Loucy (cell line): ENCODE measurements around the gene CCND1.

Source experiments
- H2AFZ ChIP-seq: fragments of 200-600 bp; sonication (generic); 2 replicates; pipeline ENCODE4 v1.6.0; 2016; ENCODE audit warnings: antibody characterized with exemption, mild to moderate bottlenecking, low read length, moderate library complexity
- H3F3A ChIP-seq: fragments of 200-600 bp; 2 replicates; pipeline ENCODE4 v1.6.0; 2016; ENCODE audit warnings: antibody characterized with exemption, low read depth, mild to moderate bottlenecking
- H3K27me3 ChIP-seq: fragments of 200-600 bp; sonication (generic); 2 replicates; pipeline ENCODE4 v1.6.1; 2014; ENCODE audit warnings: low read length, mild to moderate bottlenecking; ENCODE audit not compliant: insufficient read depth, poor library complexity, severe bottlenecking
- H3K36me3 ChIP-seq: fragments of 200-600 bp; sonication (generic); 2 replicates; pipeline ENCODE4 v1.6.1; 2016; ENCODE audit warnings: low read length; ENCODE audit not compliant: insufficient read depth
- H3K4me1 ChIP-seq: fragments of 200-600 bp; sonication (generic); 2 replicates; pipeline ENCODE4 v1.5.1; 2014; ENCODE audit warnings: low read length, mild to moderate bottlenecking; ENCODE audit not compliant: insufficient read depth, poor library complexity, severe bottlenecking
- H3K4me2 ChIP-seq: fragments of 200-600 bp; sonication (generic); 2 replicates; pipeline ENCODE4 v1.6.0; 2014; ENCODE audit warnings: antibody characterized with exemption, low read length, low read depth, mild to moderate bottlenecking; ENCODE audit not compliant: poor library complexity, severe bottlenecking
- H3K4me3 ChIP-seq: fragments of 200-600 bp; sonication (generic); 2 replicates; pipeline ENCODE4 v1.5.1; 2014; ENCODE audit warnings: low read length, mild to moderate bottlenecking, mixed read lengths; ENCODE audit not compliant: poor library complexity, severe bottlenecking
- H3K79me2 ChIP-seq: fragments of 200-600 bp; sonication (generic); 2 replicates; pipeline ENCODE4 v1.6.1; 2014; ENCODE audit warnings: low read length; ENCODE audit not compliant: insufficient read depth
- H3K9ac ChIP-seq: fragments of 200-600 bp; sonication (generic); 2 replicates; pipeline ENCODE4 v1.6.0; 2014; ENCODE audit warnings: mild to moderate bottlenecking, low read depth, low read length, moderate library complexity; ENCODE audit not compliant: poor library complexity, severe bottlenecking
- H3K9me2 ChIP-seq: fragments of 200-600 bp; sonication (generic); replicated peaks from 2 replicates; pipeline ENCODE4 v1.6.1; 2016; ENCODE audit warnings: low read depth, low read length, mixed read lengths
- H3K9me3 ChIP-seq: fragments of 200-600 bp; sonication (generic); 2 replicates; pipeline ENCODE4 v1.6.1; 2014; ENCODE audit warnings: mild to moderate bottlenecking, antibody characterized with exemption, low read length, low read depth; ENCODE audit not compliant: insufficient read depth
- H4K20me1 ChIP-seq: fragments of 200-600 bp; sonication (generic); 2 replicates; pipeline ENCODE4 v1.6.0; 2014; ENCODE audit warnings: antibody characterized with exemption, low read length, mild to moderate bottlenecking; ENCODE audit not compliant: insufficient read depth, poor library complexity, severe bottlenecking
- EZH2phosphoT487 ChIP-seq: fragments of 200-600 bp; IDR thresholded peaks from 2 replicates; pipeline ENCODE4 v1.6.1; 2018; ENCODE audit warnings: antibody characterized with exemption, mild to moderate bottlenecking, moderate library complexity, borderline replicate concordance
- TF ChIP-seq, protein P1 (sequence below): fragments of 200-600 bp; sonication (generic); conservative IDR thresholded peaks from 2 replicates; pipeline ENCODE4 v1.5.1; 2014; ENCODE audit warnings: mild to moderate bottlenecking, antibody characterized with exemption, low read length

The CCND1 gene

DNA sequence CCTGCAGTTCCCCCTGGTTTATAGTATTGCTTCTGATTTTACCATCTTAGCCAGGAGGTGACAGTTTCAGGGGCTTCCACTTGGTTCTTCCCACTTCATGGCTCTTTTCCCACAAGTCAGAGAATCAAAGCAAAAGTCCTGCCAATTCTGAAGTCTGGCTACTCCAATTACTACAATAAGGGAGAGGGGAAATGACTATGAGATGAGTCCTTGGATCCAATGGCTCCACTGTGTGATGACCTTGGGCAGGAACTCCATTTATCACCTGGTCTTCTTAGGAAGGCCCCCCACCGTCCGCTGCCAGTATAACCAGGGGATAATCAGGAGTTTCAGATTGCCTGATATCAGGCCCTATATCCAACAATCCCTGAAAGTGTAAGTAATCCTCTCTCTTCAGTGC is 31.6 kb upstream of the CCND1 start:
- no peak overlapping the region for H3K9ac ChIP-seq
- H3K27me3 ChIP-seq = no peaks in the 10 kb centered on the region
- no peak overlapping the region for H3K4me3 ChIP-seq
- H2AFZ ChIP-seq = no peak overlapping the region
- H3K4me1 ChIP-seq = no peaks in the 10 kb centered on the region
- H3K36me3 ChIP-seq = no peaks in the 10 kb centered on the region
- H4K20me1 ChIP-seq = no peaks in the 10 kb centered on the region
- H3K9me3 ChIP-seq = no peaks in the 10 kb centered on the region
- no peaks in the 10 kb centered on the region for H3K9me2 ChIP-seq
- H3F3A ChIP-seq = no peaks in the 10 kb centered on the region
- no peak overlapping the region for H3K4me2 ChIP-seq
- TF ChIP-seq, protein P1, sequence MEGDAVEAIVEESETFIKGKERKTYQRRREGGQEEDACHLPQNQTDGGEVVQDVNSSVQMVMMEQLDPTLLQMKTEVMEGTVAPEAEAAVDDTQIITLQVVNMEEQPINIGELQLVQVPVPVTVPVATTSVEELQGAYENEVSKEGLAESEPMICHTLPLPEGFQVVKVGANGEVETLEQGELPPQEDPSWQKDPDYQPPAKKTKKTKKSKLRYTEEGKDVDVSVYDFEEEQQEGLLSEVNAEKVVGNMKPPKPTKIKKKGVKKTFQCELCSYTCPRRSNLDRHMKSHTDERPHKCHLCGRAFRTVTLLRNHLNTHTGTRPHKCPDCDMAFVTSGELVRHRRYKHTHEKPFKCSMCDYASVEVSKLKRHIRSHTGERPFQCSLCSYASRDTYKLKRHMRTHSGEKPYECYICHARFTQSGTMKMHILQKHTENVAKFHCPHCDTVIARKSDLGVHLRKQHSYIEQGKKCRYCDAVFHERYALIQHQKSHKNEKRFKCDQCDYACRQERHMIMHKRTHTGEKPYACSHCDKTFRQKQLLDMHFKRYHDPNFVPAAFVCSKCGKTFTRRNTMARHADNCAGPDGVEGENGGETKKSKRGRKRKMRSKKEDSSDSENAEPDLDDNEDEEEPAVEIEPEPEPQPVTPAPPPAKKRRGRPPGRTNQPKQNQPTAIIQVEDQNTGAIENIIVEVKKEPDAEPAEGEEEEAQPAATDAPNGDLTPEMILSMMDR = no peak
- no peak for TF ChIP-seq EZH2phosphoT487
- no peaks in the 10 kb centered on the region for H3K79me2 ChIP-seq

- no peak for TF ChIP-seq EZH2phosphoT487
- TF ChIP-seq, protein P1 = no peak
- no peak overlapping the region for H3K9ac ChIP-seq
- no peak overlapping the region for H3K4me2 ChIP-seq
- H3K9me2 ChIP-seq = no peaks in the 10 kb centered on the region
- no peaks in the 10 kb centered on the region for H4K20me1 ChIP-seq
- H2AFZ ChIP-seq = no peak overlapping the region
- H3K4me3 ChIP-seq = no peak overlapping the region
- H3K36me3 ChIP-seq = no peaks in the 10 kb centered on the region
- H3K79me2 ChIP-seq = no peaks in the 10 kb centered on the region
- H3F3A ChIP-seq = no peaks in the 10 kb centered on the region
- no peaks in the 10 kb centered on the region for H3K9me3 ChIP-seq
- H3K27me3 ChIP-seq = no peaks in the 10 kb centered on the region
- H3K4me1 ChIP-seq = no peaks in the 10 kb centered on the region
Observed at GRCh38 chr11:69611548-69612526, 29.1 kb upstream of the CCND1 start.

- H3K4me1 ChIP-seq = no peaks in the 10 kb centered on the region
- no peak overlapping the region for H3K4me3 ChIP-seq
- no peak overlapping the region for H3K4me2 ChIP-seq
- no peaks in the 10 kb centered on the region for H3K27me3 ChIP-seq
- H4K20me1 ChIP-seq = no peaks in the 10 kb centered on the region
- H3K9me2 ChIP-seq = no peaks in the 10 kb centered on the region
- H3K36me3 ChIP-seq = no peaks in the 10 kb centered on the region
- no peaks in the 10 kb centered on the region for H3K9me3 ChIP-seq
- TF ChIP-seq EZH2phosphoT487 = no peak
- no peak overlapping the region for H2AFZ ChIP-seq
- H3K79me2 ChIP-seq = no peaks in the 10 kb centered on the region
- H3F3A ChIP-seq = no peaks in the 10 kb centered on the region
- H3K9ac ChIP-seq = no peak overlapping the region
Observed at GRCh38 chr11:69613594-69613993, 27.4 kb upstream of the CCND1 start.

DNA sequence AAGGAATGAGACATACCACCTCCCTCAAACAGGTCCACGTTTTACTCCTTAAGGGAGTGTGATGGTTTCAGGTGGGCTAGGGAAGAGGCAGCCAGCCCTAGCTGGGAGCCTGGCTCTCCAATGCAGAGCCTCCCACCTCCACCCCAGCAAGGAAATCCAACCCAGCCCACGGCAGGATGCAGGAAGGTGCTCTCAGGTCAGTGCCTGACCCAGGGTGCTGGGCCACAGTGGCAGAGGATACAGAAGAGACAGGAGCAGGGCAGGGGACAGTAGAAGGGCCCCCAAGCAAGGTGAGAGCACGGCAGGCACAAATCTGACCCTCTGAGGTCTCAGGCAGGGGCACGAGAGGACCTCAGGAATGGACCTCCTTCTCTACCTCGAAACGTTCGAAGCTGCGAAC is 26.9 kb upstream of the CCND1 start:
- Histone ChIP-seq H3K36me3 (no peaks in the 10 kb centered on the region), H2AFZ (no peak overlapping the region), H3K9ac (no peak overlapping the region), H3K27me3 (no peaks in the 10 kb centered on the region), H3K4me1 (no peaks in the 10 kb centered on the region), H3K79me2 (no peaks in the 10 kb centered on the region), H3K4me3 (no peak overlapping the region), H3K4me2 (no peak overlapping the region), H3K9me2 (no peaks in the 10 kb centered on the region), H3F3A (no peaks in the 10 kb centered on the region), H4K20me1 (no peaks in the 10 kb centered on the region), H3K9me3 (no peaks in the 10 kb centered on the region)
- no peak for TF ChIP-seq EZH2phosphoT487
- TF ChIP-seq, protein P1 = no peak
